Large intestine (tissue), 3 donors: ENCODE data around the gene MMP7. TPM values are rescaled to one million over a fixed set of nuclear protein-coding genes. Genes with fewer than 3 reads are reported as not detected.

Source experiments
- DNase-seq, 2 donors: peaks; one replicate each; pipeline versions ENCODE4 v3.0.0 to v3.0.0-alpha.2; 2013
- H3K27ac ChIP-seq: one replicate; pipeline ENCODE4 v1.5.1; 2013; ENCODE audit warnings: low read length
- H3K27me3 ChIP-seq: 2 replicates; pipeline ENCODE4 v1.6.1; 2013; ENCODE audit warnings: low read length; ENCODE audit not compliant: control insufficient read depth, insufficient read depth
- H3K36me3 ChIP-seq: 2 replicates; pipeline ENCODE4 v1.6.1; 2013; ENCODE audit warnings: low read length; ENCODE audit not compliant: control insufficient read depth, insufficient read depth
- H3K4me1 ChIP-seq: one replicate; pipeline ENCODE4 v1.6.1; 2013; ENCODE audit warnings: low read length; ENCODE audit not compliant: control insufficient read depth, insufficient read depth
- H3K4me3 ChIP-seq: one replicate; pipeline ENCODE4 v1.5.1; 2013; ENCODE audit warnings: low read length
- H3K9me3 ChIP-seq: one replicate; pipeline ENCODE4 v1.6.1; 2013; ENCODE audit warnings: mild to moderate bottlenecking, low read depth, low read length, moderate library complexity; ENCODE audit not compliant: control insufficient read depth
- WGBS: methylation state at CpG from one replicate; pipeline ENCODE4 v1.1.5; 2013; ENCODE audit warnings: low lambda C conversion rate; ENCODE audit not compliant: insufficient coverage; 5-methylcytosine and 5-hydroxymethylcytosine counted together
- polyA plus RNA-seq: library from polyadenylated mRNA; unstranded; fragments of 120-200 nt; gene quantifications from one replicate; pipeline ENCODE4 v1.2.1, GENCODE V29; 2013

The MMP7 gene
- polyA plus RNA-seq, 1 donor = not detected

DNA sequence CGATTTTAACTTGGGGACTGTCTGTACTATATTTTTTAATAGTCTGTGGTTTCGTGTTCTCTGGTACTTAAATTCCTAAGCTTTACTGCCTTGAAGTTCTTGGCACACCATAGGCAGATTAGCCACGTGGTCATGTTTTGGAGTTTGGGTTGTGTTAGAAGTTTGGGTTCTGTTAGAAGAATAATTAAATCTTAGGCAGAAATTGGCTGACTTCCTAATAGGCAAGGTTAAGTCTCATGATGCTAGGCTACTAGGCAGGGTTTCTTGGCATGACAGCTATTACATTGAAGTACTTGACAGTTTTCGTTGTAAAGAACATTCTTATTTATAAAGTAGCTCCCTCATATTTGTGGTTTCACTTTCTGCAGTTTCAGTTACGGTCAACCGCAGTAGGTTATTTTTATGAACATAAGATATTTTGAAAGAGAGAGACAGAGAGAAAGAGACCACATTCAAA, 30.0 kb upstream of the MMP7 start:
- Histone ChIP-seq H3K4me1 (no peaks in the 10 kb centered on the region), H3K4me3 (no peak overlapping the region), H3K36me3 (no peaks in the 10 kb centered on the region), H3K27ac (no peak overlapping the region), H3K27me3 (peaks cover 5% of the 10 kb centered on the region), H3K9me3 (no peaks in the 10 kb centered on the region)
- DNase-seq = no peak
- 83% methylated on average over 2 of the region's 6 CpGs for WGBS

DNA sequence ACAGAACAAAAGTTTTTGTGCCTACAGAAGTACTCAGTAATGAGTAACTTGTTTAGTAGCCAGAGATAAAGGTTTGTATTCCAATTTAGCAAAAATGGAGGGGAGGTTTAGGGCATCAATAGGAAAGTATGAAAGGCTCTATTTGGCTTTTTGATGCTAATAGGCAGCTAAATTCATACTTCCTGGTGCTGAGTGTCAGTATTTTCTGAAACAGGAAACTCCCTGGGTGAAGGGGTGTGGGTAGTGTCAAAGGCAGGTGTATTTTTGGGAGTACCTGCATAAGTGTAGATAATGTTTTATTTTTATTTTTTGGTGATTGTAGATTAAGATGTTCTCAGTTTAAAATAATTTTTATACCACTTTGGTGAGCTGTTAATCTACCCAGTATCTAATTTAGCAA, 29.3 kb upstream of the MMP7 start:
- H3K27me3 ChIP-seq = peaks cover 5% of the 10 kb centered on the region
- H3K27ac ChIP-seq = no peak overlapping the region
- H3K36me3 ChIP-seq = no peaks in the 10 kb centered on the region
- H3K9me3 ChIP-seq = no peaks in the 10 kb centered on the region
- H3K4me1 ChIP-seq = no peaks in the 10 kb centered on the region
- no peak for DNase-seq
- H3K4me3 ChIP-seq = no peak overlapping the region

DNA sequence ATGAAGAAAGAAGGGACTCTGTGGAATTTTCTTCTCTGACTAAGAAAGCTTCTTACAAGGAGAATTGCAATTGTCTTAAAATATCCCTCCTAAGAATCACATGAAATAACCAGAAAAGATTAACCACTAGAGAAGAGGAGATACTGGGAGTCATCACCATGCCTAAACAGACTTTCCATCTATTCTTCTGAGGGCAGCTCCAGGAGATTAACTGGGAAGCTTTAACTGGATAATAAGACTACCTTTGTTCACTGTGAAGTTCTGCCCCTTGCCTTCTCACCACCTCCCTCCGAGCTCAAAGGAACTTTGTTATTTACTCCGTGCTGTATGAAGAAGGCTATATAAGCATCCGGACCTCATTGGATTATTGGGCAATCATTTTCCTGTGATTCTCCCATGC, 24.5 kb upstream of the MMP7 start:
- 80% methylated on average over 2 of the region's 3 CpGs for WGBS
- no peaks in the 10 kb centered on the region for H3K4me1 ChIP-seq
- no peak overlapping the region for H3K27ac ChIP-seq
- H3K4me3 ChIP-seq = no peak overlapping the region
- DNase-seq = no peak
- no peaks in the 10 kb centered on the region for H3K9me3 ChIP-seq
- no peaks in the 10 kb centered on the region for H3K36me3 ChIP-seq
- H3K27me3 ChIP-seq = peaks cover 2% of the 10 kb centered on the region

DNA sequence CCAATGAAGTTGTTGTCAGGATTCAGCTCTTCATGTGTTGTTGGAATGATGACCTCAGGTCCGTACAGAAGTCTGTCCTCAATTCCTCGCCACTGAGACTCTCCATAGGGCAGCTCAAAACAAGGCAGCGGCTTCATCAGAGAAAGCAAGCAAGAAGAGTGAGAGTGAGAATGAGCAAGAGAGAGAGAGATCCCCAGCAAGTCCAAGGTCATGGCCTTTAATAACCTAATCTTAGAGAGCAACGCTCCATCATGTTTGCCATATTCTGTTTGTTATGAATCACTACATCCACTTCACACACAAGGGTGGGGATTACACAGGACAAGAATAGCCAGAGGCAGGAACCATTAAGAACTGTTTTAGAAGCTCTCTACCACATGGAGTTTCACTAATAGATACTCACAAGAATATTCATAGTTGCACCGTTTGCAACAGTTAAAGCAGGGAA, 23.3 kb upstream of the MMP7 start:
- Histone ChIP-seq H3K36me3 (no peaks in the 10 kb centered on the region), H3K4me1 (no peaks in the 10 kb centered on the region), H3K27ac (no peak overlapping the region), H3K9me3 (no peaks in the 10 kb centered on the region), H3K27me3 (peaks cover 2% of the 10 kb centered on the region), H3K4me3 (no peak overlapping the region)
- DNase-seq = no peak
- no CpG with 5 or more reads among the region's 5 CpGs for WGBS

DNA sequence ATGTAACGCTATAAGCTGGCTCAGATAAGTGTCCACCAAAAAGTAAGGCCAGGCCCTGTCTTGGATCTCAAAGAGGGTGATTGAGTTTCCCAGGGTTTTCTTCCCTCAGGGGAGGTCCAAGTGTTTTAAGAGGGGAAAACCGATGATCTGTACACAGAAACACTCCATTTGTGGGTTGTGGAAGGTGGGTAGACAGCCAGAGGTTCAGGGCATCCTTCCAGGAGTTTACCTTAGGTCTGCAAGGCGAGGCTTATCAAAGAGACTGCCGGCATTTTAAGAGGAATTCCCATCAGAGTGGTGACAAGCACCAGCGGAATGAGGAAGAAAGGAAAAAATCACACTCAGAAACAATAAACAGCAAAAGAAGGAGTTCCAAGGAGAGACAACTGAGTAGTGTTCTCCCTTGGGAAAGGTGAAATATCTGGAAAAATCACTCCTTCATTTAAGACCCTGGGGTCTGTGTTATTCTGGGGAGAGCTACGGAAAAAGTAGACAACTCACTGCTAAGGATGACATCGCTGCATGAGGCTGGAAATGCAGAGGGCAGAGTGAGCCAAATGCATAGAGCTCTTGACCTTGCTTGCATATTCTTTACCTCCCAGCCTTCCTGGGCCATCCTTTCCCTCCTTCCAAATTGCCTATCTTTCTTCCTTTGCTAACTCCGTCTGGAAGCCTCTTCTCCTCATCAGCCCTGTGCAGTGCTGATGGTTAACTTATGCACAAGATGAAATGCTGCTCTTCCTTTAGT, 22.1 kb upstream of the MMP7 start:
- Histone ChIP-seq H3K4me1 (no peaks in the 10 kb centered on the region), H3K9me3 (no peaks in the 10 kb centered on the region), H3K4me3 (no peak overlapping the region), H3K27ac (no peak overlapping the region), H3K36me3 (no peaks in the 10 kb centered on the region), H3K27me3 (peaks cover 2% of the 10 kb centered on the region)
- peak; percentile 13 to 31 for DNase-seq
- 67% methylated on average over 4 of the region's 8 CpGs for WGBS

DNA sequence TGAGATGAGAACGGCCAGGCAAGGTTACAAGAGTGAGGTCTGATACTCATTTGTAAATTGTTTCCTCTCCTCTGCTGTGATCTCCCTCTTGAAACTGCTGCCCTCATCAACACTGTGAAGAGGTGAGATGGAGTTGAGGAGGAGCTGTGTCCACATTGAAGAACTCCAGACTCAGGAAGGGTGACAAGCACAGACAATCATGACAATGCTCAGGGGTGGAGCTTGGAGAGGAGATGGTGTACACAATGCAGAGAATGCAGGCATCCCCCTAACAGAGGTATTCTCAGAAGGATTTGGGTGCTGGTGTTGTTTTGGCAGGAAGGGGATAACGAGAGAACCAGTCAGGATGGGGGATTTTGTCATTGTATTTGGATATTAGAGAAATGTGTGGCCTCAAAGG, 21.5 kb upstream of the MMP7 start:
- H3K36me3 ChIP-seq = no peaks in the 10 kb centered on the region
- H3K4me1 ChIP-seq = no peaks in the 10 kb centered on the region
- no peak overlapping the region for H3K27ac ChIP-seq
- no peaks in the 10 kb centered on the region for H3K9me3 ChIP-seq
- H3K27me3 ChIP-seq = peaks cover 2% of the 10 kb centered on the region
- H3K4me3 ChIP-seq = no peak overlapping the region
- DNase-seq = no peak
- WGBS = no CpG with 5 or more reads among the region's 2 CpGs

DNA sequence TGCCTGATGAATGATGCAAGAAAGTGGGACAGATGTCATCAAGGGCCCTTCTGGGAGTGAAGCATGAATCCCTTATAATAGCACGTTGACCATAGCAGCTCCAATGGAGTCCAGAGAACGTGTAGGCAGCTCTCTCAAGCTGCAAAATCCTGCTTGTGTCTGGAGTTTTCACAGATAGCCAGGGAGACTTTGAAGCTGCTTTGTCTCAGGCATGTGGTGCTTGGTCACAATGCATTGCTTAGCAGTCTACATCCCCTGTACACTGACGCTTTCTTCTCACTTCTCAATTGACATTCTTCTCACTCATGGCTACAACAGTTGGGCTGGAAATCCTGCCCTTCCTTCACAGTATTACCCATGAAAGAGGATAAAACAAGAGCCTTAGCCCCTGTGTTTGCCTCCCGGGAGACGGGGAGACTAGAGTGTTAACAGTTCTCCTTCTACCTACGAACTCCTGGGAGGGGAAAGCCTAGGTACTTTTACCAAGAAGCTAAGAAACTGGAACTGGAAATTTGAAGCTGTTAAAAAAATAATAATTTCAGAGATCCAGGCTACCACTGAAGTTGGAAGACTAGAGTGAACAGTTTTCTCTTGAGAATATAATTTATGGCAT, 20.7 kb upstream of the MMP7 start:
- no CpG with 5 or more reads among the region's 6 CpGs for WGBS
- no peak overlapping the region for H3K4me3 ChIP-seq
- no peaks in the 10 kb centered on the region for H3K27me3 ChIP-seq
- no peaks in the 10 kb centered on the region for H3K9me3 ChIP-seq
- H3K36me3 ChIP-seq = no peaks in the 10 kb centered on the region
- no peaks in the 10 kb centered on the region for H3K4me1 ChIP-seq
- H3K27ac ChIP-seq = no peak overlapping the region
- no peak for DNase-seq

DNA sequence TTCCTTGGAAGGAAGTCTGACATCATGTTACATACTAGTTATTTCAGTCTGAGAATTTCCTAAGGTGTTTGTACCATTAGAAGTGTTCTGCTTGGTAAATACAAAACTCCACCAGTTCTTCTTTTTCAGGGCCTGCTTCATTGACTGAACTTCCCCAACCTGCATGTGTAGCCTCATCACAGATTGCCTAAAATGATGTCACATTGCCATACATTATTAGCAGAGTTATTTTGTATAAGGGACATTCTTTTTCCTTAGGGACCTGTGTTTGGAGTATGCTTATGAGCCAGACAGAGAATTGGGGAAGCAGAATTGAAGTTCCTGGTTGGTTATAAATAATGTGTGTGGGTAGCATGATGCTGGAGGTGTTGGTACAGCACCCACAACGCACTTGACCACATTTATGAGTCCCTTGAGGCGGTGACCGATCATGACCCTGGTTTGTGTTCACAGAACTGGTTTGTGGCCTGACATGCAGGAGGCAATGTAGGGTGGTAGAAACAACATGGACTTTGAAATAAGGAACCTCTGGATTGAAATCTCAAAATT, 16.4 kb upstream of the MMP7 start:
- Histone ChIP-seq H3K27me3 (no peaks in the 10 kb centered on the region), H3K9me3 (no peaks in the 10 kb centered on the region), H3K4me3 (no peak overlapping the region), H3K36me3 (no peaks in the 10 kb centered on the region), H3K27ac (no peak overlapping the region), H3K4me1 (no peaks in the 10 kb centered on the region)
- WGBS = 100% methylated on average over 1 of the region's 3 CpGs
- no peak for DNase-seq

DNA sequence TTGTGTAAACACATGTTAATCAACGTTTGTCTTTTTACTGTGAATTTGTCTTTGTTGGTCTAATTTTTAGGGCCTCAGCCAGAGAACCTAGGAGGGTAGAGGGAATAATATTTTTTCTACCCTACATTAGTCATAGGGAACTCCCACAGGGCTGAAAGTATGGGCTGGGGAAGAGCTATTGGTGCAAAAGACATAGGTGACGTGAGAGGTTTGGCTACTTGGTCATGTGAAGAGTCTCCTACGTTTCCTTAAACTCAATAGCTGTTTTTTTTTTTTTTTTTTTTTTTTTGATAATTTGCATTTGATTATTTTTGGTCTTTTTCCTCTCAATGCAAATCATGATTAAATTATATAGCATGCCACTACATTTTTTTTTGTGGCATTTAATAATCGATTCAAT, 15.9 kb upstream of the MMP7 start:
- H3K4me3 ChIP-seq = no peak overlapping the region
- no peaks in the 10 kb centered on the region for H3K4me1 ChIP-seq
- DNase-seq = no peak
- 78% methylated on average over 3 of the region's 4 CpGs for WGBS
- H3K27me3 ChIP-seq = no peaks in the 10 kb centered on the region
- H3K27ac ChIP-seq = no peak overlapping the region
- H3K9me3 ChIP-seq = no peaks in the 10 kb centered on the region
- H3K36me3 ChIP-seq = no peaks in the 10 kb centered on the region

DNA sequence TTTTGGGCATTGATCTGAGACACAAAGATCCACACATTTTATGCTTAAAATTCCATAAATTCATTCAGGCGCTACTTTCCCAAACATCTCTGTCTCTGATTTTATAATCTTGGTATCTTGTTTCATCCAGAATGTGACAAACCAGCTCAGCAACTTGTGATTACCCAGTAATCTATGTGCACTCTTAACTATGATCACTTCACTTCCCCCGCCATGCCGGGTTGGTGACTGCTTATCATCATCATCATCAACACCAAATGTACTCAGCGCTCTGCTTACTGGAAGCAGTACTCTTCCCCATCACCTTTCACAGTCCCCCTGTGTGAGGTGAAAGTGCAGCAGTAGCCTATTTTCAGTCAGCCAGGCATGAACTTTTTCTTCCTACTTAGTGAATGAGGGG, 15.2 kb upstream of the MMP7 start:
- WGBS = no CpG with 5 or more reads among the region's 4 CpGs
- Histone ChIP-seq H3K4me1 (no peaks in the 10 kb centered on the region), H3K27me3 (no peaks in the 10 kb centered on the region), H3K27ac (no peak overlapping the region), H3K9me3 (no peaks in the 10 kb centered on the region), H3K36me3 (no peaks in the 10 kb centered on the region), H3K4me3 (no peak overlapping the region)
- DNase-seq = no peak
